ENCODE results near the gene SIPA1L2.

SIPA1L2 gene, protein sequence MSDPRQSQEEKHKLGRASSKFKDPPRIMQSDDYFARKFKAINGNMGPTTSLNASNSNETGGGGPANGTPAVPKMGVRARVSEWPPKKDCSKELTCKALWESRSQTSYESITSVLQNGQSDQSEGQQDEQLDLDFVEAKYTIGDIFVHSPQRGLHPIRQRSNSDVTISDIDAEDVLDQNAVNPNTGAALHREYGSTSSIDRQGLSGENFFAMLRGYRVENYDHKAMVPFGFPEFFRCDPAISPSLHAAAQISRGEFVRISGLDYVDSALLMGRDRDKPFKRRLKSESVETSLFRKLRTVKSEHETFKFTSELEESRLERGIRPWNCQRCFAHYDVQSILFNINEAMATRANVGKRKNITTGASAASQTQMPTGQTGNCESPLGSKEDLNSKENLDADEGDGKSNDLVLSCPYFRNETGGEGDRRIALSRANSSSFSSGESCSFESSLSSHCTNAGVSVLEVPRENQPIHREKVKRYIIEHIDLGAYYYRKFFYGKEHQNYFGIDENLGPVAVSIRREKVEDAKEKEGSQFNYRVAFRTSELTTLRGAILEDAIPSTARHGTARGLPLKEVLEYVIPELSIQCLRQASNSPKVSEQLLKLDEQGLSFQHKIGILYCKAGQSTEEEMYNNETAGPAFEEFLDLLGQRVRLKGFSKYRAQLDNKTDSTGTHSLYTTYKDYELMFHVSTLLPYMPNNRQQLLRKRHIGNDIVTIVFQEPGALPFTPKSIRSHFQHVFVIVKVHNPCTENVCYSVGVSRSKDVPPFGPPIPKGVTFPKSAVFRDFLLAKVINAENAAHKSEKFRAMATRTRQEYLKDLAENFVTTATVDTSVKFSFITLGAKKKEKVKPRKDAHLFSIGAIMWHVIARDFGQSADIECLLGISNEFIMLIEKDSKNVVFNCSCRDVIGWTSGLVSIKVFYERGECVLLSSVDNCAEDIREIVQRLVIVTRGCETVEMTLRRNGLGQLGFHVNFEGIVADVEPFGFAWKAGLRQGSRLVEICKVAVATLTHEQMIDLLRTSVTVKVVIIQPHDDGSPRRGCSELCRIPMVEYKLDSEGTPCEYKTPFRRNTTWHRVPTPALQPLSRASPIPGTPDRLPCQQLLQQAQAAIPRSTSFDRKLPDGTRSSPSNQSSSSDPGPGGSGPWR (N-terminal part only)

DNA sequence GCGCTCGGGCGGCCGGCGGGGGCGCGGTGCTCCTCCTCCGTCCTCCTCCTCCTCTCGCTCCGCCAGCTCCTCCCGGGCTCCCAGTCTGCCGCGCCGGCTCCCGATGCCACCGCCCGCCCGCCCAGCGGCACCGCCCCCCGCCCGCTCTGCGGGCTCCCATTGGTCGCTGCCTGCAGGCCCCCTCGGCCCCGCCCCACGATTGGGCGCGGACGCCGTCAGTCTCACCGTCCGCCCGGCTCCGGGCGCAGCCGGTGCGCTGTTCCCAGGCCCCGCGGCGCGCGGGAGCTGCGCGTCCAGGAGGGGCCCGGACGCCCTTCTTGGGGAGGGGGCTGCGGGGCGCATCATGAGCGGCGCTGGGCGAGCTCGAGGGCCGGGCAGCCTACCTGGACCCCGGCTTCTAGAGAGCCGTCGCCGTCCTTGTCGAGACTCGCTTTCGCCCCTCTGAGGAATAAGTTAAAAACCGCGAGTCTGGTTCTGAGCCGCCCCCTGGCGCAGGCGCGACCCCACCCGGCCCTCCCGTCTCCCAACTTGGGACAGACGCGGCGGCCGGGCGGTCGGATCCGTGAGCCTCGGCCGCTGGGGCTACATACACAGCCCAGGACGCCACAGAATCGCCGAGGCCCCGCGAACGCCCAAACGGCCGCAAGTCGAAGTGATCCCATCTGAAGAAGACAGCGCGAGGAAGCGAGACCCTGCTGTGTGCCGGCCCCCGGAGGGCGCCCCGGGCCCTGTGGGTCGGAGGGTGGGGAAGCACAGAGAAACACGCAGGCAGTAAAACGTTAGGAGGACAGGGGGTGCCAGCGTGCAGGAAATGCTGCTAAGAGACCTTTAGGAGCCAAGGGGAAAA lies at the start of gene SIPA1L2:
TSS of gene SIPA1L2 (minus strand) at position 87 of the 847 bp plus-strand sequence. CDS start 114,794 bp downstream, outside the sequence.
- peak; percentile 80 for DNase-seq (ENCODE audit: low read depth)

GRCh38 chr1:232678185-232678886 lies 48.4 kb upstream of the SIPA1L2 start:
- DNase-seq (ENCODE audit: low read depth), result no peak

DNA sequence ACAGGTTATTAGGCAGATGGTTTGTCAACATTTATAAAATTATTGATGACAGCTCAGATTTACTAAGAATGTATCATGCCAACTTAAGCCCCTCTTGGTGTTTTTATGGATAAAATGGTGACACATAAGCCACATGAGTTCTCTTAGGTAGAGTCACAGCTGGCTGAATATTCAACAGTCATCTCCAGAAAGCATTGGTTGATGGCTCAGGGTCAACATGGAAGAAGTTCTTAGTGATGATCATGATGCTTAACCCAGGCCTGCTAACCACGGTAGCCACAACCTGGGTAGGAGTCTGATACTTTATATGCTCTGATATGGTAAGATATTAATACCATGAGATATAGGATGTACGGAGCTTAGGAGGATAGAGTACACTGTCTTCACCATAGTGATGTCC lies 46.4 kb upstream of the SIPA1L2 start:
- DNase-seq (ENCODE audit: low read depth), result no peak

DNA sequence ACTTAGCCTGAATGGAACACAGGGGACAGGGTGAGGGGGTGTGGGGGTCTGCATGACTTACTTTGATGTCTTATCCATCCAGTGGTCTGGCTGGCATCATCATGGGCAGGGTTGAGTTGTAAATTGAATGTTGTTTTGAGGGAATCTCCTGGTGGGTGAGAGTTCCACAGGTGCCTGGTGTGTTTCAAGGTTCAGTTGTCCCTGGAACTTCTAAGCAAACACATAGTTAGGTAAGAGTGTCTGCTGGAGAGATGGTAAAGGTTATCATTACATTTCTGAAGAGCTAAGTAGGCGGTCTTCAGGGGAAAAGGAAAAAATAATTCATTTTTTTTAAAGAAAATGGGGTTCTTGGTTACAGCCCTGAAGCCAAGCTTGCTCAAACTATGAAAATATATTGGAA lies 46.0 kb upstream of the SIPA1L2 start:
- no peak for DNase-seq (ENCODE audit: low read depth)

DNA sequence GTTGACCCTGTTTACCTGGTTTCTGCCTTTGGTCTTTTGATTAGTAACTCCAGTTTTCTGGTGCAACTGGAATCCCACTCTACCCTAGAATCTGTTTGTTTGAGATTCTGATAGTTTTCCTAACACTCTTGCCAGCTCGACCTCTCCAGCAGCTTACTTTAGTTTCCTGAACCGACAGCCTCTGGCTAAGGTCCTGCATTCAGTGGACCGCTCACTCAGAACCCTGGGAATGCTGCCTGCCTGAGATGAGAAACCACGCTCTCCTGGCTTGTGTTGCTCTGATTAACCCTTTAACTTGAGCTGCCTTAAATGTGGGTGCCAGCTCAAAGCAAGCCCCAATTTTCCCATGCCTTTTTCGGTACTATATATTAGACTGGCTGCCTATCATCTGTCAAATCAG lies 45.3 kb upstream of the SIPA1L2 start:
- DNase-seq (ENCODE audit: low read depth), result no peak

DNA sequence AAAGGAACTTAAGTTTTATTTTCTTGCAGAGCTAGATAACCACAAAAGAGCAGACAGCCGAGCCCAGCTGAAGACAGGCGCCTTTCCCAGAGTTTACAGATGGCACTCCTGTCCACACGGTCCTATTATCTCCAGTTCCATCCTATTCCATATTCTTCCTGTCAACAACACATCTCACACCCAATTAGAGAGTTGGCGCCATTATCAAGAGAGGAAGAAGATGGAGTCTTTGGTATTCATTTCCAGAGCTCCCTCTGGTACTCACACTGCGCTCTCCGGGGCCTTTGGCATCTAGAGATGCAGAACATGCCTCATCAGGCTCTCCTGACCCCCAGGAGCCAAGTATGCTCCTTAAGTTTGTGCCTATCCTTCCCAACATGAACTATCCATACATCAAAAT lies 43.3 kb upstream of the SIPA1L2 start:
- DNase-seq (ENCODE audit: low read depth), result no peak

DNA sequence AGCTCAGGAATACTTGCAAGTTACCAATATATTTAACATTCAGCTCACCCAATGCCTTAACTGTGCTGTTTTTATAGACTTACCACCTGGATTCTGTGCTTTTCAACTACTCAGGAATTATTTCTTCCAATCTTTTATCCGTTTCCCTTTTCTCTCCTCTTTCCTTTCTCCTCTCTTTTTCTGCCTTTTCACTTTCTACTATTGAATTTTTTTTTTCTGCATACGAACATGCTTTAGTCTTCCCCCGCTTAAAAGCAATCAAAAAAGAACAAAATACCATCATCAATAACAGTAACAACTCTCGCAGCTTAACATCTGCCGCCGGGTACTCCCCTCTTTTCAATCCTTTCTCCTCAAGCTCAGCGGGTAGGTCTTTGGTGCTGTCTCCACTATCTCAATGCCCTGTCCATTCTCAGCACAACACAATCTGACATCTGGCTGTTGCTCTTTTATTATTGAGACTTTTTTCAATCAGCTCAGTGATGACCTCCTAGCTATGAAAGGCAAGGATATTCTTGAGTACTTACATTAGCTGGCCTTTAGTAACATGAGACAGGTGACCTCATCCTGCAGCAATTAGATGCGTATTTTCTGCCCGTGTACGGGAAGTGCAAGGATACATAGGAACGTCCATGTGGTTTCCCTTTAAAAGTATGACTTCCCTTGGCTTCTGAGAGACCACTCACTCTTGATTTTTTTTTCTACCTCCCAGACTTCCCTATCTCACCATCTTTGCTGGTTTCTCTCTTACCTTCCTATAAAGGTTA lies 40.2 kb upstream of the SIPA1L2 start:
- no peak for DNase-seq (ENCODE audit: low read depth)

- no peak for DNase-seq (ENCODE audit: low read depth)
Observed at GRCh38 chr1:232667778-232668165, 37.8 kb upstream of the SIPA1L2 start.

DNA sequence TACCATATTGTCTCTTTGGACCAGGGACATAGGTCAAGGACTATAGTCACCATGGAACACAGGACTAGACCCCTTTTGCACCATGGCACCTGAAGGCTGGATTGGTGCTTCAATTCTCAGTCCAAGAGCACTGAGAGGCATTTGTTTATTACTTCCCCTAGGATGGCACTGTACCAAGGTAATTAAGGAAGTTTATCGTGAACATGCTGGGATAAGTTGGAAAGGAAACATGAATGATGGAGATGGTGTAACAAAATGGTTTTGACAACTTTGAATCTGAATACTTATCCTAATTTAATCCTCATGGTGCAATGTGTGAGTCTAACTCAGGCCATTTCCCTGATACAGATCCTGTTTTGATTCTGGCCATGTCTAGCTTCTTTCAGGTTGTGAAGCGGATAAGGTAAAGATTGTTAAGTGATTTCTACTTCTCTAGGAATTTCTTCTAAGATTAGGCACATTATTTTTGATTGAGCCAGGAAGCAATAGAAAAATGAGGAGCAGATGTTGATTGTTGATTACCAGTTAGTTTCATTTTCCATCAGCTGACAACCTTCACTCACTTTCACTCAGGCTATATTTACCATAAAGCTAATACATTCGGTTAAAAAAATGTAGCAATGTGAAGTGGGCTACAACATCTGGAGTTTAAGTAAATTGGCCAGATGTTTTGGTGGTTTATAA lies 37.3 kb upstream of the SIPA1L2 start:
- DNase-seq (ENCODE audit: low read depth), result no peak

GRCh38 chr1:232664844-232665777 lies 35.2 kb upstream of the SIPA1L2 start:
- DNase-seq (ENCODE audit: low read depth), result no peak

- no peak for DNase-seq (ENCODE audit: low read depth)
Observed at GRCh38 chr1:232662910-232663309, 33.0 kb upstream of the SIPA1L2 start.

DNA sequence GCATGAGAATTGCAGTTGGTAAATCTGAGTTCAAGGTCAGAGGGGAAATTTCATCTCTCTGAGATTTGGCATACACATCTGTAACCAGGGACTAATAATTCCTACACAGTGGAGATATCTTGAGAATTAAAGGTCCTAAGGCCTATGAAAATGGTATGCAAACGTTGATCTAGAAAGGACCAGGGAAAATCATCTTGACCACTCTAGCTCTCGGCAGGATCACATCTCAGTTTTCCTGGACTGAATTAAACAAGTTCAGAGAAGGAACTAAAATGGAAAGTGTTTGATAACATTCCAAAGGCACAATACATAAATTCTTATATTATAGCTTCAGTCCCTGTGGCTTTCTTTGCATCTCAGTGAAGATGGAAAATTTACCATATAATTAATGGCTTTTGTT lies 28.5 kb upstream of the SIPA1L2 start:
- DNase-seq (ENCODE audit: low read depth), result no peak

- no peak for DNase-seq (ENCODE audit: low read depth)
Observed at GRCh38 chr1:232657426-232658005, 27.6 kb upstream of the SIPA1L2 start.

DNA sequence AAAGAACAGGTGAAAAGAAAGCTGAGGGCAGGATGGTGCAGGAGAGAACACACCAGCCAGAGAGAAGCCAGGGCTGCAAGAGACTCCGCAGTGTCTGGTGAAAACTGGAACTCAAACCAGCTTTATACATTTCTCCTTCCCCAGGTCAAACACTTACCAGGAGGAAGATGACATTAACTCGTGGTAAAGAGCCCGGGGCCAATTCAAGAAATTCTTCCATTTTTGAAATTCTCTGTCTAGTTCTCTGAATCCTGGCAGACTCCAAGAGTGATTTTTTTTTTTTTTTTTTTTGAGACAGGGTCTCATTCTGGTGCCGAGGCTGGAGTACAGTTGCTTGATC lies 25.8 kb upstream of the SIPA1L2 start:
- no peak for DNase-seq (ENCODE audit: low read depth)

DNA sequence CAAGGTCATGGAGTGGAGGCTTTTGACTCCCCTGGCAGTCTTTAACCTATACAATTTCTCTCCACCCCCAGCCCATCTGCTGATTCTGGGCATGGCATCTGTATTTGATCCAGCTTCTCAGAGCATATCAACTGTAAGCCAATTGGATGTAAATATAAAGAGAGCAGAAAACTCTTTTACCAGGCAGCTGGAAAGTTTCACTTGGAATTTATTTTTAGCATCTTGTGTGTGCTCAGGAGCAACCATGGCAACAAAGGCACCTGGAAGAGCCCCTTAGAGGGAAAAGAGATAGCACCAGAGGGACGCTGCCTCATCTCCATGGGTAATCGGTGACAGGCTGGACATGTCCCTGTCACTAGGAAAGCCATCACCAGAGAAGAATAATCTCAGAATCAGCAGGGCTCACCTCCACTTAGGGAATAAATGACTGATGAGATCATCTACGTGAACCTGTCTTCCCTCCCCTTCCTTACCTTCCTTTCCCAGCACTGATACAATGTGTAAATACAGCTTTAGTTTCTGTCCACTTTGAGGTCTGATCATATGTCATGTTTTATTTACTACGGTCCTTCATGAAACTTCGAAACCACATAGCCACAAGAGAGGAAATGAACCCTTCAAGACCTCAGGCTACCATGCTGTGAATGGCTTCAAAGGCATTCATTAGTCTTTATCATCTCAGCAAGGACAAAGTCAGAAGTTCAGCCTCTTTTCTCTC lies 25.3 kb upstream of the SIPA1L2 start:
- no peak for DNase-seq (ENCODE audit: low read depth)

DNA sequence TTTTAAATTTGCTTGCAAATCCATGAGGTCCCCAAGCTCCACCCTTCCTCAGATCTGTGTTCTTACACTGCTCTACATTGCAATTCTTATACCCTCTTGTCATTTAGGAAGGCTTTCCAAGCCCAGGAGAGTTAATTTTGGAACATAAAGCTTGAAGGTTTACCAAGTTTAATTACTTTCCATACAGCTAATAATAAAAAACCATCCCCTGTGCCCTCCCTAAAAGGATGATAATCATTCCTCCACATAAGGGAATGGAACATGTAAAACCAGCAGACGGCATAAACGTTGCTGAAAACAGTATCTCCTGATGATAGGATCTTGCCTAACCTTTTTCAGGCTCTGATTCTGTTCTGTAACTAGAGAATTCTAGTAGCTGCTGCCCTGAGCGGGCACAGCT lies 23.9 kb upstream of the SIPA1L2 start:
- no peak for DNase-seq (ENCODE audit: low read depth)

DNA sequence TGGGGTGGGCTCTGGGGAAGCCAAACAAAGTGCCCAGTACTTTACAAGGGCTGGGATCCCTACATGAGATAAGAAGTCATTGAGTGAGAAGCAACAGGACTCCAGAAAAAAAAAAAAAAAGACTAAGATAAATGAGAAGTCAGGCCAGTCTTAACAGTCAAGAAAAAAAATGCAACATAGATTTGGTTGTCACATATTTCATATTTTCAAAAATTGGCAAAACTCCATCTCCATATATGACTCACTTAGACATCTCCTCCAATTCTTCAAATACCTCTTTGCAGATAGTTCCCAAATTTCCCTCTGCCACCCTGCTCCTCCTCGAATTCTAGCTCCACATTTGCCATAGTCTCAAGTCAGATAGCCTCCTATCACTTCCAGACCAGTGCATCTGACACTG lies 20.9 kb upstream of the SIPA1L2 start:
- no peak for DNase-seq (ENCODE audit: low read depth)

- DNase-seq (ENCODE audit: low read depth), result no peak
Observed at GRCh38 chr1:232650418-232650817, 20.5 kb upstream of the SIPA1L2 start.

Data from stimulated activated CD8-positive, alpha-beta memory T cell treated with anti-CD3 and anti-CD28 coated beads, Interleukin-12 subunit alpha, Interleukin-12 subunit beta, amount 100 ng/mL, for 4 hours (primary cell).